HL-60 (cell line): ENCODE results near the gene SYNM.

Experiments used
- DNase-seq, 2 experiments: peaks; one replicate each; pipeline ENCODE4 v3.0.0-alpha.2; 2010 to 2020; ENCODE audit warnings: low read depth in 1 of 2, low spot score in 1 of 2
- H3K27ac ChIP-seq: fragments of 250-450 bp; sonication (Bioruptor Pico); replicated peaks from 2 replicates; pipeline ENCODE4 v1.5.1; 2020; ENCODE audit warnings: mild to moderate bottlenecking, moderate library complexity
- H3K27me3 ChIP-seq: fragments of 250-450 bp; sonication (Bioruptor Pico); 2 replicates; pipeline ENCODE4 v1.5.1; 2021; ENCODE audit warnings: mild to moderate bottlenecking, moderate library complexity; ENCODE audit not compliant: insufficient read depth, poor library complexity, severe bottlenecking
- H3K4me3 ChIP-seq: replicated peaks from 2 replicates; pipeline ENCODE4 v1.5.1; 2011; ENCODE audit warnings: mild to moderate bottlenecking, control low read depth, low read length; ENCODE audit not compliant: insufficient read depth
- CTCF ChIP-seq: IDR thresholded peaks from one replicate; pipeline ENCODE4 v1.5.1; 2011; ENCODE audit warnings: low read length, control low read depth, inconsistent platforms; ENCODE audit not compliant: insufficient read depth
- GABPA ChIP-seq: IDR thresholded peaks from 2 replicates; pipeline ENCODE4 v1.6.1; 2012; ENCODE audit warnings: low read depth
- POLR2AphosphoS5 ChIP-seq: IDR thresholded peaks from 2 replicates; pipeline ENCODE4 v1.6.1; 2012; ENCODE audit warnings: low read depth
- REST ChIP-seq: IDR thresholded peaks from 2 replicates; pipeline ENCODE4 v1.6.1; 2012; ENCODE audit warnings: low read depth; ENCODE audit not compliant: insufficient replicate concordance
- SPI1 ChIP-seq: IDR thresholded peaks from 2 replicates; pipeline ENCODE4 v1.6.1; 2012; ENCODE audit warnings: low read depth, mild to moderate bottlenecking, borderline replicate concordance

The SYNM gene

GRCh38 chr15:99097441-99098410 is 7.2 kb upstream of the SYNM start:
- H3K27ac ChIP-seq: no peak overlapping the region
- TF ChIP-seq POLR2AphosphoS5 (no peak), REST (no peak), GABPA (no peak), SPI1 (no peak), CTCF (no peak)
- no peak for DNase-seq
- no peak overlapping the region for H3K4me3 ChIP-seq
- peaks cover 23% of the 10 kb centered on the region for H3K27me3 ChIP-seq

DNA sequence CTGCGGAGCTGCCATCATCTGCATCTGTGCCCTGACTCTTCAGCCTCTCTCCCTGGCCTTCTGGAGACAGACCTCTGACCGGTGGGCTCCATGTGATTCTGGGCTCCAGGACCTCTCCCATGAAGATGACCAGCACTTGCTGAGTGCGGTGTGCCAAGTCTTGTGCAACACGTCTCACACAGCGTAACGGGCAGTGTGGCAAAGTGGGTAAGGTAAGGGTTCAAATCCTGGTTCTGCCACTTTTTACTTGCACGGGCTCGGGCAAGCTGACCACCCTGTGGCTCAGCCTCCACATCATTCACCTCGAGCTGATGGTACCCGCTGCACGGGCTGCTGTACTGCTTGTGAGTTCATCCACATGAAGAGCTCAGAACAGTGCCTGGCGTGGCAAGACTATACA is 6.5 kb upstream of the SYNM start:
- H3K27ac ChIP-seq: no peak overlapping the region
- no peak for DNase-seq
- peaks cover 26% of the 10 kb centered on the region for H3K27me3 ChIP-seq
- H3K4me3 ChIP-seq: no peak overlapping the region
- TF ChIP-seq POLR2AphosphoS5 (no peak), SPI1 (no peak), CTCF (no peak), GABPA (no peak), REST (no peak)

GRCh38 chr15:99098991-99099390 is 5.9 kb upstream of the SYNM start:
- H3K27ac ChIP-seq: no peak overlapping the region
- no peak overlapping the region for H3K4me3 ChIP-seq
- no peak for TF ChIP-seq POLR2AphosphoS5
- no peak for TF ChIP-seq CTCF
- TF ChIP-seq REST: no peak
- TF ChIP-seq GABPA: no peak
- no peak for TF ChIP-seq SPI1
- H3K27me3 ChIP-seq: peaks cover 29% of the 10 kb centered on the region
- DNase-seq: no peak
